GM12878 (cell line): ENCODE measurements around the gene DTX1. TPM values are rescaled to one million over a fixed set of nuclear protein-coding genes. Genes with fewer than 3 reads are reported as not detected.

Experiments used
- ATAC-seq: fragments of 200-7000 bp; cut with Tn5 transposase; 3 replicates; pipeline ENCODE4 v1.9.1; 2020; ENCODE audit warnings: mild to moderate bottlenecking, moderate library complexity
- BruUV-seq: library from RNA; stranded (reverse); fragments of 400-500 nt; replicated peaks from 2 replicates; lab custom pipeline; 2021; lab: Mats Ljungman, UMichigan
- CTCF ChIA-PET: fragments of 300-600 bp; sonication (Branson Sonifier 250); formaldehyde crosslinking; extraction: SDS; loops from one replicate; lab custom pipeline; 2021; ENCODE audit warnings: inconsistent platforms; lab: Yijun Ruan, JAX
- POLR2A ChIA-PET: fragments of 350-600 bp; formaldehyde crosslinking; extraction: SDS; loops from one replicate; lab custom pipeline; 2021; ENCODE audit warnings: inconsistent platforms; lab: Charles Lee
- RAD21 ChIA-PET: fragments of 300-600 bp; sonication (Branson Sonifier 250); formaldehyde crosslinking; loops from one replicate; lab custom pipeline; 2023; ENCODE audit warnings: antibody characterized with exemption; ENCODE audit not compliant: unreplicated experiment; lab: Charles Lee
- SMC1A ChIA-PET: fragments of 300-600 bp; sonication (Branson Sonifier 250); formaldehyde crosslinking; loops from one replicate; lab custom pipeline; 2023; ENCODE audit not compliant: unreplicated experiment, uncharacterized antibody; lab: Charles Lee
- DNase-seq: peaks from one replicate; pipeline ENCODE4 v3.0.0-alpha.2; 2011; ENCODE audit warnings: low read depth, low spot score
- FAIRE-seq: peaks from 3 replicates; lab custom pipeline; 2011; peaks lifted over from hg19 to GRCh38; lab: Jason Lieb, UNC
- H2AFZ ChIP-seq: 2 replicates; pipeline ENCODE4 v1.6.0; 2011; ENCODE audit warnings: low read depth, low read length, control low read depth; ENCODE audit not compliant: control insufficient read depth
- H3K27ac ChIP-seq: 2 replicates; pipeline ENCODE4 v1.5.1; 2011; ENCODE audit warnings: control low read depth; ENCODE audit not compliant: control insufficient read depth, insufficient read depth
- H3K27me3 ChIP-seq, 2 experiments: replicated peaks in 1 of 2; 2 replicates each; pipeline versions ENCODE4 v1.6.0 to v1.6.1; 2011; ENCODE audit warnings: low read length in 1 of 2; ENCODE audit not compliant: control insufficient read depth in 2 of 2, insufficient read depth in 2 of 2
- H3K36me3 ChIP-seq, 2 experiments: 2 replicates each; pipeline ENCODE4 v1.5.1; 2011; ENCODE audit warnings: low read length in 1 of 2; ENCODE audit not compliant: control insufficient read depth in 2 of 2, insufficient read depth in 2 of 2
- H3K4me1 ChIP-seq: 2 replicates; pipeline ENCODE4 v1.6.1; 2011; ENCODE audit warnings: mild to moderate bottlenecking, low read length, moderate library complexity, mixed read lengths; ENCODE audit not compliant: control insufficient read depth, insufficient read depth
- H3K4me2 ChIP-seq: 2 replicates; pipeline ENCODE4 v1.6.0; 2011; ENCODE audit warnings: control low read depth; ENCODE audit not compliant: control insufficient read depth, insufficient read depth
- H3K4me3 ChIP-seq: fragments of 200-600 bp; sonication (generic); 2 replicates; pipeline ENCODE4 v1.5.1; 2016
- H3K79me2 ChIP-seq: 2 replicates; pipeline ENCODE4 v1.6.0; 2011; ENCODE audit warnings: low read length; ENCODE audit not compliant: control insufficient read depth, insufficient read depth
- H3K9ac ChIP-seq: 2 replicates; pipeline ENCODE4 v1.8.0; 2011; ENCODE audit warnings: low read length, control low read depth, mixed read lengths; ENCODE audit not compliant: control insufficient read depth, insufficient read depth
- H3K9me3 ChIP-seq: replicated peaks from 3 replicates; pipeline ENCODE4 v1.5.1; 2011; ENCODE audit warnings: mild to moderate bottlenecking, low read length; ENCODE audit not compliant: control insufficient read depth, insufficient read depth
- H4K20me1 ChIP-seq: 2 replicates; pipeline ENCODE4 v1.6.0; 2011; ENCODE audit not compliant: control insufficient read depth, insufficient read depth
- BRCA1 ChIP-seq: IDR thresholded peaks from 2 replicates; pipeline ENCODE4 v1.6.1; 2011; ENCODE audit warnings: low read depth, low read length, improper control_type of control experiment
- CBFB ChIP-seq: IDR thresholded peaks from 2 replicates; pipeline ENCODE4 v1.6.1; 2016; ENCODE audit warnings: antibody characterized with exemption, low read depth
- DPF2 ChIP-seq: fragments of 450-650 bp; IDR thresholded peaks from 2 replicates; pipeline ENCODE4 v1.6.1; 2017; ENCODE audit warnings: mild to moderate bottlenecking
- EGR1 ChIP-seq, 2 experiments: IDR thresholded peaks; 1 replicate in 1 of 2; 2 replicates in 1 of 2; pipeline ENCODE4 v1.6.1; 2011 to 2012; ENCODE audit warnings: low read depth in 2 of 2, low read length in 2 of 2, borderline replicate concordance in 1 of 2, mild to moderate bottlenecking in 1 of 2, moderate library complexity in 1 of 2
- HCFC1 ChIP-seq: fragments of 150-350 bp; IDR thresholded peaks from 2 replicates; pipeline ENCODE4 v1.6.1; 2014; ENCODE audit warnings: low read length
- HDGF ChIP-seq: fragments of 450-650 bp; IDR thresholded peaks from 2 replicates; pipeline ENCODE4 v1.6.1; 2016; ENCODE audit warnings: antibody characterized with exemption
- MXI1 ChIP-seq: fragments of 150-350 bp; IDR thresholded peaks from 2 replicates; pipeline ENCODE4 v1.6.1; 2011; ENCODE audit warnings: low read depth, mild to moderate bottlenecking, inconsistent platforms, low read length, improper control_type of control experiment
- NFYA ChIP-seq: IDR thresholded peaks from 2 replicates; pipeline ENCODE4 v1.6.1; 2011; ENCODE audit warnings: low read depth, mild to moderate bottlenecking, low read length, improper control_type of control experiment, borderline replicate concordance
- NRF1 ChIP-seq: conservative IDR thresholded peaks from 2 replicates; pipeline ENCODE4 v1.6.1; 2011; ENCODE audit warnings: mild to moderate bottlenecking, low read depth, low read length, improper control_type of control experiment
- RAD51 ChIP-seq: fragments of 450-650 bp; IDR thresholded peaks from 2 replicates; pipeline ENCODE4 v1.6.1; 2016; ENCODE audit warnings: moderate library complexity, mild to moderate bottlenecking, inconsistent platforms
- SRF ChIP-seq, 2 experiments: IDR thresholded peaks; 2 replicates each; pipeline ENCODE4 v1.6.1; 2011; ENCODE audit warnings: low read depth in 2 of 2, low read length in 2 of 2, mild to moderate bottlenecking in 1 of 2, moderate library complexity in 1 of 2
- TARDBP ChIP-seq: IDR thresholded peaks from 2 replicates; pipeline ENCODE4 v1.6.1; 2016; ENCODE audit warnings: borderline replicate concordance
- WRNIP1 ChIP-seq: IDR thresholded peaks from 2 replicates; pipeline ENCODE4 v1.6.1; 2011; ENCODE audit warnings: low read depth, low read length, improper control_type of control experiment, borderline replicate concordance
- ZNF217 ChIP-seq: fragments of 450-650 bp; IDR thresholded peaks from 2 replicates; pipeline ENCODE4 v1.6.1; 2017; ENCODE audit warnings: antibody characterized with exemption, mild to moderate bottlenecking
- ZNF274 ChIP-seq: IDR thresholded peaks from one replicate; pipeline ENCODE4 v1.8.0; 2011; ENCODE audit not compliant: insufficient read length, insufficient read depth
- WGBS: methylation state at CpG from one replicate; pipeline ENCODE4 v1.1.6; 2016; ENCODE audit warnings: low lambda C conversion rate; ENCODE audit not compliant: insufficient replicate concordance, insufficient coverage; ENCODE audit errors: missing lambda C conversion rate; 5-methylcytosine and 5-hydroxymethylcytosine counted together
- in situ Hi-C: fragments of 300-500 bp; cut with MboI; formaldehyde crosslinking; loops from 9 replicates; pipeline ENCODE4 v1.14.3; 2018; ENCODE audit warnings: mixed read lengths
- intact Hi-C: fragments of 100-400 bp; cut with micrococcal nuclease; formaldehyde crosslinking; loops from one replicate; pipeline ENCODE4 v1.14.2; 2022; ENCODE audit not compliant: unreplicated experiment
- polyA plus RNA-seq, 11 experiments: library from polyadenylated mRNA; depleted of rRNA in 4 of 11; unstranded in 6 of 11; stranded (reverse) in 5 of 11; fragments of >200 nt; fragmentation: Nextera tagmentation in 4 of 11; fragmentation: Illumina TruSeq in 1 of 11; extraction: Ambion mirVana in 4 of 11; extraction: Trizol in 1 of 11; gene quantifications; 1 replicate in 1 of 11; 2 replicates in 10 of 11; pipeline versions ENCODE4 v1.2.1 to v1.2.3, GENCODE V29; 2011 to 2016; ENCODE audit warnings: inconsistent platforms in 2 of 11, missing spikeins in 2 of 11, low read depth in 1 of 11
- total RNA-seq, 4 experiments: library from RNA; depleted of rRNA in 3 of 4; stranded (reverse); fragments of >200 nt in 3 of 4; fragmentation: Illumina TruSeq in 1 of 4; extraction: Trizol in 1 of 4; gene quantifications; 2 replicates each; pipeline versions ENCODE4 v1.2.1 to v1.2.3, GENCODE V29; 2013 to 2021
- TF ChIP-seq, protein P1 (sequence below): fragments of 450-650 bp; IDR thresholded peaks from 2 replicates; pipeline ENCODE4 v1.6.1; 2017; ENCODE audit warnings: mild to moderate bottlenecking, moderate library complexity
- TF ChIP-seq, protein P2 (sequence below): IDR thresholded peaks from 2 replicates; pipeline ENCODE4 v1.6.1; 2011; ENCODE audit warnings: borderline replicate concordance, low read depth, mild to moderate bottlenecking, moderate library complexity, low read length; ENCODE audit not compliant: insufficient read depth, poor library complexity, severe bottlenecking

DTX1 gene
- total and polyA plus RNA-seq, 10 of the 15 experiments (the other 5 are each of a cell fraction or from before 2014, with no cell fraction given), result 0.09 to 2.8 (median 0.66) TPM

DNA sequence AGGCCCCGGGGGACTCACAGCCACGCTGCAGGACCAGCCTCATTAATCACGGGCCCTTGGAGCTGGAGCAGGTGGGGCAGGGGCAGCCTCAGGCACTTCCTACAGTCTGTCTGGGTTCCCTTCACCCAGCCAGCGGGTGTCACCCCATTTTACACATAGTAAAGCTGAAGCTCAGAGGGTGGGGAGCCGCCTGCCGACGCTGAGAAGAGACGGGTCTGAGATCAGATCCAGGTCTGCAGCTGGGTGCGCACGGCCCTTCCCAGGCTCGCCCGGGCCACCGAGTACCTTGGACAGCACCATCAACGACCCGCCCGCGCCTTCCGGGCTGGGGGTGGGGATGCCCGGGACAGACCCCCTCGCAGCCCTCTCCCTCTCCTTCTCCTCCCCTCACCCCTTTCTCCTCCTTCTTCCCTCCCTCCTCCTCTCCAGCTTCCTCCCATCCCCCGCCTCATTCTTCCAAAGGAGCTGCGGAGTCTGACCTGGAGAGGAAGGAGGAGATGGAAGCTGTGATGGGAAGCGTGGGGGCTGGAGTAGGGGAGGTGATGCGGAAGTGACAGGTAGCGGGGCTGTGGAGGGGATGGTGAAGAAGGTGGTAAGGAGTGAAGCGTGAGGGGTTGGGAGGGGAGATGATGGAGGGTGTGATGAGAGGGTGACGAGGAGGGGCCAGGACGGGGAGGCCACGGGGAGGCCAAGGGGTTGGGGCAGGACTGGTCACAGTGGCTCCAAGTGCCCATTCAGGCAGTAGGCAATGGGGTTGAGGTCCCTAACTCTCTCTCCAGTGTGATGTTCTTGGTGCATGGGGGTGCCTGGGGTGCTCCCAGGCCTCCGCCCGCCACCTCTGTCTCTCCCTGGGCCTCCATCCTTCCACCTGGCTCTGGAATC, 8.8 kb downstream of the DTX1 start:
- DNase-seq, result no peak
- WGBS, result 40% methylated on average over 27 of the region's 31 CpGs
- intact Hi-C loops, result no loop called here
- TF ChIP-seq EGR1 (IDR thresholded peaks at IDR 0.05; ENCODE audit: borderline replicate concordance in 1 of 2, low read depth in 2 of 2, low read length in 2 of 2), result peak in 1 of 2 experiments; percentile 83; a peak in 2 of 3 replicates
- TF ChIP-seq, protein P1, sequence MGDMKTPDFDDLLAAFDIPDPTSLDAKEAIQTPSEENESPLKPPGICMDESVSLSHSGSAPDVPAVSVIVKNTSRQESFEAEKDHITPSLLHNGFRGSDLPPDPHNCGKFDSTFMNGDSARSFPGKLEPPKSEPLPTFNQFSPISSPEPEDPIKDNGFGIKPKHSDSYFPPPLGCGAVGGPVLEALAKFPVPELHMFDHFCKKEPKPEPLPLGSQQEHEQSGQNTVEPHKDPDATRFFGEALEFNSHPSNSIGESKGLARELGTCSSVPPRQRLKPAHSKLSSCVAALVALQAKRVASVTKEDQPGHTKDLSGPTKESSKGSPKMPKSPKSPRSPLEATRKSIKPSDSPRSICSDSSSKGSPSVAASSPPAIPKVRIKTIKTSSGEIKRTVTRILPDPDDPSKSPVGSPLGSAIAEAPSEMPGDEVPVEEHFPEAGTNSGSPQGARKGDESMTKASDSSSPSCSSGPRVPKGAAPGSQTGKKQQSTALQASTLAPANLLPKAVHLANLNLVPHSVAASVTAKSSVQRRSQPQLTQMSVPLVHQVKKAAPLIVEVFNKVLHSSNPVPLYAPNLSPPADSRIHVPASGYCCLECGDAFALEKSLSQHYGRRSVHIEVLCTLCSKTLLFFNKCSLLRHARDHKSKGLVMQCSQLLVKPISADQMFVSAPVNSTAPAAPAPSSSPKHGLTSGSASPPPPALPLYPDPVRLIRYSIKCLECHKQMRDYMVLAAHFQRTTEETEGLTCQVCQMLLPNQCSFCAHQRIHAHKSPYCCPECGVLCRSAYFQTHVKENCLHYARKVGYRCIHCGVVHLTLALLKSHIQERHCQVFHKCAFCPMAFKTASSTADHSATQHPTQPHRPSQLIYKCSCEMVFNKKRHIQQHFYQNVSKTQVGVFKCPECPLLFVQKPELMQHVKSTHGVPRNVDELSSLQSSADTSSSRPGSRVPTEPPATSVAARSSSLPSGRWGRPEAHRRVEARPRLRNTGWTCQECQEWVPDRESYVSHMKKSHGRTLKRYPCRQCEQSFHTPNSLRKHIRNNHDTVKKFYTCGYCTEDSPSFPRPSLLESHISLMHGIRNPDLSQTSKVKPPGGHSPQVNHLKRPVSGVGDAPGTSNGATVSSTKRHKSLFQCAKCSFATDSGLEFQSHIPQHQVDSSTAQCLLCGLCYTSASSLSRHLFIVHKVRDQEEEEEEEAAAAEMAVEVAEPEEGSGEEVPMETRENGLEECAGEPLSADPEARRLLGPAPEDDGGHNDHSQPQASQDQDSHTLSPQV, result no peak
- TF ChIP-seq WRNIP1, result no peak
- no peak for TF ChIP-seq NFYA
- TF ChIP-seq, protein P2, sequence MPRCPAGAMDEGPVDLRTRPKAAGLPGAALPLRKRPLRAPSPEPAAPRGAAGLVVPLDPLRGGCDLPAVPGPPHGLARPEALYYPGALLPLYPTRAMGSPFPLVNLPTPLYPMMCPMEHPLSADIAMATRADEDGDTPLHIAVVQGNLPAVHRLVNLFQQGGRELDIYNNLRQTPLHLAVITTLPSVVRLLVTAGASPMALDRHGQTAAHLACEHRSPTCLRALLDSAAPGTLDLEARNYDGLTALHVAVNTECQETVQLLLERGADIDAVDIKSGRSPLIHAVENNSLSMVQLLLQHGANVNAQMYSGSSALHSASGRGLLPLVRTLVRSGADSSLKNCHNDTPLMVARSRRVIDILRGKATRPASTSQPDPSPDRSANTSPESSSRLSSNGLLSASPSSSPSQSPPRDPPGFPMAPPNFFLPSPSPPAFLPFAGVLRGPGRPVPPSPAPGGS, result no peak
- TF ChIP-seq SRF (IDR thresholded peaks at IDR 0.05; ENCODE audit: low read depth in 2 of 2, low read length in 2 of 2), result no peak
- TF ChIP-seq MXI1, result peak; percentile 60; the same call in 1 of the 2 replicates
- TF ChIP-seq RAD51, result no peak
- TF ChIP-seq NRF1, result no peak
- TF ChIP-seq HDGF, result peak; percentile 67; the same call in 1 of the 2 replicates
- no peak for TF ChIP-seq ZNF217
- TF ChIP-seq TARDBP, result no peak
- no peak for TF ChIP-seq BRCA1
- no peak for TF ChIP-seq CBFB
- TF ChIP-seq ZNF274, result no peak
- no peak for TF ChIP-seq DPF2
- no peak for TF ChIP-seq HCFC1

More for the DNA sequence above, 8.8 kb downstream of the DTX1 start:
- H3K27ac ChIP-seq, result no peak overlapping the region
- H4K20me1 ChIP-seq, result peaks cover 3% of the 10 kb centered on the region; the same call in 1 of the 2 replicates
- ChIA-PET SMC1A (interaction anchor here (1.0 to 9.2 kb wide), 7 partner anchors 7 to 33 kb away, joined by 4 to 83 read pairs (median 15); no protein-coding TSS in a partner anchor), CTCF (interaction anchor here (1.2 to 9.5 kb wide), 5 partner anchors 8 to 34 kb away, joined by 3 to 98 read pairs (median 55); no protein-coding TSS in a partner anchor), POLR2A (interaction anchor here (1.0 to 4.9 kb wide), 3 partner anchors 8 to 120 kb away, joined by 3 to 46 read pairs (median 16); partner anchors contain the start of genes DDX54 and RITA1), RAD21 (interaction anchor here (0.6 to 9.1 kb wide), 6 partner anchors 7 to 35 kb away, joined by 3 to 84 read pairs (median 5); no protein-coding TSS in a partner anchor)
- FAIRE-seq (no peak), ATAC-seq (peak; percentile 5; the same call in 2 of the 3 replicates)
- H3K36me3 ChIP-seq, result no peaks in the 10 kb centered on the region; a peak in 2 of 4 replicates
- H3K4me2 ChIP-seq, result no peak overlapping the region
- in situ Hi-C loops, result no loop called here
- no peaks in the 10 kb centered on the region for H3K9me3 ChIP-seq
- H2AFZ ChIP-seq, result no peak overlapping the region
- peaks cover 7% of the 10 kb centered on the region for H3K79me2 ChIP-seq
- H3K4me1 ChIP-seq, result peaks cover 39% of the 10 kb centered on the region
- no peak overlapping the region for H3K9ac ChIP-seq
- H3K4me3 ChIP-seq, result no peak overlapping the region
- BruUV-seq, result no TSS peak
- peaks cover 0 to 4% of the 10 kb centered on the region in 2 experiments; a peak in 1 of 4 replicates for H3K27me3 ChIP-seq
